ENCODE measurements around the gene CTNNA3. TPM values are rescaled to one million over a fixed set of nuclear protein-coding genes. Genes with fewer than 3 reads are reported as not detected.

CTNNA3 gene
- total RNA-seq, 2 donors from 2014 or later: 0.37 to 1.1 TPM

- no peaks in the 10 kb centered on the region for H3K4me1 ChIP-seq
- TF ChIP-seq CTCF (IDR thresholded peaks at IDR 0.05): no peak
- H3K27ac ChIP-seq: no peak overlapping the region
- no peaks in the 10 kb centered on the region for H3K27me3 ChIP-seq
- intact Hi-C loops (cut with DNase I): no loop called here
- H3K9me3 ChIP-seq: no peaks in the 10 kb centered on the region
- no peak for DNase-seq
- H3K9ac ChIP-seq (ENCODE audit: low read depth in 2 of 2, low read length in 2 of 2): no peak overlapping the region
- H3K4me3 ChIP-seq: no peak overlapping the region
- no peaks in the 10 kb centered on the region for H3K36me3 ChIP-seq
Observed at GRCh38 chr10:66572700-66573099, 1123.3 kb downstream of the CTNNA3 start.

GRCh38 chr10:66565999-66566398 is 1130.0 kb downstream of the CTNNA3 start:
- no peak for DNase-seq
- H3K9me3 ChIP-seq: no peaks in the 10 kb centered on the region
- H3K4me3 ChIP-seq: no peak overlapping the region
- H3K27me3 ChIP-seq: no peaks in the 10 kb centered on the region
- no peak overlapping the region for H3K9ac ChIP-seq (ENCODE audit: low read depth in 2 of 2, low read length in 2 of 2)
- H3K27ac ChIP-seq: no peak overlapping the region
- H3K36me3 ChIP-seq: no peaks in the 10 kb centered on the region
- intact Hi-C loops (cut with DNase I): no loop called here
- TF ChIP-seq CTCF (IDR thresholded peaks at IDR 0.05): no peak
- H3K4me1 ChIP-seq: no peaks in the 10 kb centered on the region

- Histone ChIP-seq H3K27ac (no peak overlapping the region), H3K9ac (ENCODE audit: low read depth in 2 of 2, low read length in 2 of 2) (no peak overlapping the region), H3K4me3 (no peak overlapping the region), H3K36me3 (no peaks in the 10 kb centered on the region), H3K9me3 (no peaks in the 10 kb centered on the region), H3K27me3 (no peaks in the 10 kb centered on the region), H3K4me1 (no peaks in the 10 kb centered on the region)
- no peak for DNase-seq
- no peak for TF ChIP-seq CTCF (IDR thresholded peaks at IDR 0.05)
- intact Hi-C loops (cut with DNase I): no loop called here
Observed at GRCh38 chr10:66564287-66564686, 1131.7 kb downstream of the CTNNA3 start.

- H3K27ac ChIP-seq: no peak overlapping the region
- no peak overlapping the region for H3K9ac ChIP-seq (ENCODE audit: low read depth in 2 of 2, low read length in 2 of 2)
- intact Hi-C loops (cut with DNase I): no loop called here
- H3K36me3 ChIP-seq: no peaks in the 10 kb centered on the region
- no peaks in the 10 kb centered on the region for H3K9me3 ChIP-seq
- no peaks in the 10 kb centered on the region for H3K4me1 ChIP-seq
- no peak for TF ChIP-seq CTCF (IDR thresholded peaks at IDR 0.05)
- H3K27me3 ChIP-seq: no peaks in the 10 kb centered on the region
- no peak overlapping the region for H3K4me3 ChIP-seq
- no peak for DNase-seq
Observed at GRCh38 chr10:66555061-66555460, 1140.9 kb downstream of the CTNNA3 start.

- H3K4me1 ChIP-seq: no peaks in the 10 kb centered on the region
- H3K9me3 ChIP-seq: no peaks in the 10 kb centered on the region
- no peaks in the 10 kb centered on the region for H3K36me3 ChIP-seq
- intact Hi-C loops (cut with DNase I): no loop called here
- TF ChIP-seq CTCF (IDR thresholded peaks at IDR 0.05): no peak
- no peak for DNase-seq
- H3K27me3 ChIP-seq: no peaks in the 10 kb centered on the region
- H3K27ac ChIP-seq: no peak overlapping the region
- no peak overlapping the region for H3K9ac ChIP-seq (ENCODE audit: low read depth in 2 of 2, low read length in 2 of 2)
- no peak overlapping the region for H3K4me3 ChIP-seq
Observed at GRCh38 chr10:66552331-66552730, 1143.7 kb downstream of the CTNNA3 start.

GRCh38 chr10:66550351-66550750 is 1145.6 kb downstream of the CTNNA3 start:
- Histone ChIP-seq H3K27me3 (no peaks in the 10 kb centered on the region), H3K9me3 (no peaks in the 10 kb centered on the region), H3K27ac (no peak overlapping the region), H3K4me3 (no peak overlapping the region), H3K4me1 (no peaks in the 10 kb centered on the region), H3K9ac (ENCODE audit: low read depth in 2 of 2, low read length in 2 of 2) (no peak overlapping the region), H3K36me3 (no peaks in the 10 kb centered on the region)
- no peak for DNase-seq
- no peak for TF ChIP-seq CTCF (IDR thresholded peaks at IDR 0.05)
- intact Hi-C loops (cut with DNase I): no loop called here

Measured in colonic mucosa (tissue), 4 donors.